Breast epithelium (tissue), 3 donors: Measurements from ENCODE around the gene EGLN1.

ENCODE experiments used
- POLR2A ChIP-seq: fragments of 450-650 bp; IDR thresholded peaks from one replicate; pipeline ENCODE4 v1.6.1; 2016; ENCODE audit warnings: antibody characterized with exemption, mild to moderate bottlenecking, moderate library complexity
- TF ChIP-seq, protein P1 (sequence below), 3 donors: fragments of 450-650 bp; IDR thresholded peaks; one replicate each; pipeline ENCODE4 v1.5.1; 2016 to 2017; ENCODE audit warnings: antibody characterized with exemption in 3 of 3, mild to moderate bottlenecking in 3 of 3, moderate library complexity in 3 of 3

DNA sequence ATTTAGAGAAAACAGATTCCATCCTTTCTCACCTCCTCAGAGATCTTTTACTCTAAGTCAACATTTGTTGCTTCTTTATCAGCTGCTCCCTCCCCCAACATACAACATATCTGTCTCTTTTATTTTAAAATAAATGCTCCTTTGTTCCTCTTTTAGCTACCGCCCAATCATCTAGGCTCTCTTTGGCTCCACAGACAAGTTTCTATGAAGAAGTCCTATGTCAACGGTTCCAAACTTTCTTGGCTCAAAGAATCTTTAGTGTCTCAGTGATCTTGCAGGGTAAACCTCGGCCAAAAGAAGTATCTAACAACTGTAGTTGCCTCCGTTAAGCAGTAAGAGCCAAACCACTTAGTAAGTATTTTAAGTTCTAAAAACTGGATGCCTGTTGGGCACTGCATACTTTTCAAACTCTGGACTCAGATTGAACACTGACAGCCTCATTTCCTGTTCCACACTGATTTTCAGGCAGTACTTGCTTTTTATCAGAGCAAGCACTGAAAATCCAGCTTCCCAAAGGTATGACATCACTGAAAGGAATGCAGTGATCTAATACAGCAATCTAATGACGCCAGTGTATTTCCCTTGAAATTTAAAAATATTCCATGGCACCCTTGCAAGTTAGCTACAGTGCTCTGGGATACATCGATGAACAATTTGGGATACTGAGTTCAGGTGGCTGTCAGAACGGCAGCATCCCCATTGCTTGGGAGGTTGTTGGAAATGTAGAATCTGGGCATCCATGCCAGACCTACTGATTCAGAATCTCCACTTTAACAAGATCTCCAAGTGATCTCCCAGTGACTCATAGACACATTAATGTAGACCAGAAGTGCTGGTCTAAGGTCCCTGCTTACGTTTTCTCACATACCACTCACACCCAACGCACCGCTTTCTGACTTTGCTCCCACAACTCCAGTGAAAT lies 26.8 kb downstream of the EGLN1 start:
- TF ChIP-seq, protein P1, sequence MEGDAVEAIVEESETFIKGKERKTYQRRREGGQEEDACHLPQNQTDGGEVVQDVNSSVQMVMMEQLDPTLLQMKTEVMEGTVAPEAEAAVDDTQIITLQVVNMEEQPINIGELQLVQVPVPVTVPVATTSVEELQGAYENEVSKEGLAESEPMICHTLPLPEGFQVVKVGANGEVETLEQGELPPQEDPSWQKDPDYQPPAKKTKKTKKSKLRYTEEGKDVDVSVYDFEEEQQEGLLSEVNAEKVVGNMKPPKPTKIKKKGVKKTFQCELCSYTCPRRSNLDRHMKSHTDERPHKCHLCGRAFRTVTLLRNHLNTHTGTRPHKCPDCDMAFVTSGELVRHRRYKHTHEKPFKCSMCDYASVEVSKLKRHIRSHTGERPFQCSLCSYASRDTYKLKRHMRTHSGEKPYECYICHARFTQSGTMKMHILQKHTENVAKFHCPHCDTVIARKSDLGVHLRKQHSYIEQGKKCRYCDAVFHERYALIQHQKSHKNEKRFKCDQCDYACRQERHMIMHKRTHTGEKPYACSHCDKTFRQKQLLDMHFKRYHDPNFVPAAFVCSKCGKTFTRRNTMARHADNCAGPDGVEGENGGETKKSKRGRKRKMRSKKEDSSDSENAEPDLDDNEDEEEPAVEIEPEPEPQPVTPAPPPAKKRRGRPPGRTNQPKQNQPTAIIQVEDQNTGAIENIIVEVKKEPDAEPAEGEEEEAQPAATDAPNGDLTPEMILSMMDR (IDR thresholded peaks at IDR 0.05): no peak
- TF ChIP-seq POLR2A: no peak
